Measurements from ENCODE around the gene DPP8. TPM values are rescaled to one million over a fixed set of nuclear protein-coding genes. Genes with fewer than 3 reads are reported as not detected.

Gene DPP8
- total RNA-seq, 1 experiment from 2014 or later, result 25.1 TPM

DNA sequence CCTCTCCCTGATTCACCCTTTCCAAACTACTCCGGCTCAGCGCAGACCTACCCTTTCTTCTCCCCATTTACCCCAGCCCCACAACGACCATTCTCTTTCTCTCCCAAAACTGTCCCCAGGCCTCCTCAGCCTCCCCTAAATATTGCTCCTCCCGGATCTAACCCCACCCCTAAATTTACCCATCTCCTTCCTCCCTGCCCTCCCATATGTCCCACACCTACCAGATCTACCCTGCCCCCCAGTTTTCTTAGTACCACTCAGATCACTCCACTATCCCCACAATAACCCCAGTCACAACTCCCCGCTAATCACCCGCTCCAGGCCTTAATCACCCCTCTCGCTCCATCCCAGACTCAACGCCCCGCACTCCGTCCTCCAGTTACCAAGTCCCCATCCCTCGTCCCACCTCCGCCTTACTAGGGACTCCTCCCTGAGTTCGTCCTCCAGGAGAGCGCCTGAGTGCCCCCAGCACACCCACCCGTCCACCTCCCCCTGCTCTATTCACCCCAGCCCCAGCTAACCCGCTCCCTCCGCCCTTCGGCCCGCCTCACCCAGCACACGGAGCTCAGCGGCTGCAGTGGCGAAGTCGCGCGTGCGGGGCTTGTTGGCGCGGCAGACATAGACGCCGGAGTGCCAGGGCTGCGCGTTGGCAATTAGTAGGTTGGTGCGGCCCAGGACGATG is 121.1 kb downstream of the DPP8 start:
- intact Hi-C loops (cut with micrococcal nuclease; ENCODE audit: unreplicated experiment), result no loop called here
- H3K79me2 ChIP-seq (ENCODE audit: low read depth), result no peaks in the 10 kb centered on the region
- no peak overlapping the region for H2AFZ ChIP-seq
- no peaks in the 10 kb centered on the region for H3K36me3 ChIP-seq (ENCODE audit: low read depth)
- ChIA-PET POLR2A (ENCODE audit: unreplicated experiment) (no interaction called here), CTCF (no interaction called here)
- BruUV-seq (replicated peaks), result no TSS peak
- TF ChIP-seq, protein P1, sequence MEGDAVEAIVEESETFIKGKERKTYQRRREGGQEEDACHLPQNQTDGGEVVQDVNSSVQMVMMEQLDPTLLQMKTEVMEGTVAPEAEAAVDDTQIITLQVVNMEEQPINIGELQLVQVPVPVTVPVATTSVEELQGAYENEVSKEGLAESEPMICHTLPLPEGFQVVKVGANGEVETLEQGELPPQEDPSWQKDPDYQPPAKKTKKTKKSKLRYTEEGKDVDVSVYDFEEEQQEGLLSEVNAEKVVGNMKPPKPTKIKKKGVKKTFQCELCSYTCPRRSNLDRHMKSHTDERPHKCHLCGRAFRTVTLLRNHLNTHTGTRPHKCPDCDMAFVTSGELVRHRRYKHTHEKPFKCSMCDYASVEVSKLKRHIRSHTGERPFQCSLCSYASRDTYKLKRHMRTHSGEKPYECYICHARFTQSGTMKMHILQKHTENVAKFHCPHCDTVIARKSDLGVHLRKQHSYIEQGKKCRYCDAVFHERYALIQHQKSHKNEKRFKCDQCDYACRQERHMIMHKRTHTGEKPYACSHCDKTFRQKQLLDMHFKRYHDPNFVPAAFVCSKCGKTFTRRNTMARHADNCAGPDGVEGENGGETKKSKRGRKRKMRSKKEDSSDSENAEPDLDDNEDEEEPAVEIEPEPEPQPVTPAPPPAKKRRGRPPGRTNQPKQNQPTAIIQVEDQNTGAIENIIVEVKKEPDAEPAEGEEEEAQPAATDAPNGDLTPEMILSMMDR (conservative IDR thresholded peaks at IDR 0.05), result no peak
- TF ChIP-seq EZH2 (IDR thresholded peaks at IDR 0.05; ENCODE audit: low read depth), result no peak
- no peaks in the 10 kb centered on the region for H3K9me2 ChIP-seq (ENCODE audit: insufficient read depth)
- no peaks in the 10 kb centered on the region for H4K20me1 ChIP-seq (ENCODE audit: insufficient read depth)
- no peaks in the 10 kb centered on the region for H3K4me1 ChIP-seq (replicated peaks; ENCODE audit: insufficient read depth)
- DNase-seq, result no peak
- no peaks in the 10 kb centered on the region for H3F3A ChIP-seq (ENCODE audit: insufficient read depth, low read depth)
- H3K27ac ChIP-seq, result no peak overlapping the region
- H3K27me3 ChIP-seq (ENCODE audit: insufficient read depth, low read depth), result peaks cover 14% of the 10 kb centered on the region; the same call in 1 of the 2 replicates
- no peak overlapping the region for H3K4me3 ChIP-seq
- no peaks in the 10 kb centered on the region for H3K9me3 ChIP-seq (ENCODE audit: insufficient read depth, low read depth)
- H3K4me2 ChIP-seq, result no peak overlapping the region

DNA sequence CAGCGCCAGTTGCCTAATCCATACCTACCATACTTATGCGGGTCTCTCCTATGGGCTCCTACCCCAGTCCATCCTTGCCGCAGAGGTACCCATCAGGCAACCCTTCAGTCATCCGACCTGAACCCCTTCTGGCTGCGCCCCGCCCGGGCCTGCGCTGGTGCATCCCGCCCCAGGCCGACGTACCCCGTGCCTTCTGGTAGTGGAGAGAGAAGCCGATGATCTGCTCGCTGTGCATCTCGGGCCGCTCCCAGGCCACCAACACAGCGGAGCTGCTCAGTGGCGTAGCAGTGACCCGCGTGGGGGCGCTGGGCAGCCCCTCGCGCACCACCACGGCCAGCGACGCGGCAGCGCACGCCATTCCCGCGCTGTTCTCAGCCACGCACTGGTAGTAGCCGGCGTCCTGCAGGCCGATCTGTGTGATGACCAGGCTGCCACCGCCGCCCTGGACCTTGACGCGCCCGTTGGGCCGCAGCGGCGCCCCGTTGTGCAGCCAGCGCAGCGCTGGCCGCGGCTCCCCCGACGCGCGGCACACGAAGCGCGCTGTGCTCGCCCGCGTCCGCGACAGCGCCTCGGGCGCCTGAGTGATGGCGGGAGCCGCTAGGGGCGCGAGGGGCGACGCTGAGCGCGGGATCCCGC is 121.8 kb downstream of the DPP8 start:
- Histone ChIP-seq H3K4me3 (no peak overlapping the region), H3K9me3 (ENCODE audit: insufficient read depth, low read depth) (no peaks in the 10 kb centered on the region), H4K20me1 (ENCODE audit: insufficient read depth) (no peaks in the 10 kb centered on the region), H3F3A (ENCODE audit: insufficient read depth, low read depth) (no peaks in the 10 kb centered on the region), H3K36me3 (ENCODE audit: low read depth) (no peaks in the 10 kb centered on the region), H3K4me1 (replicated peaks; ENCODE audit: insufficient read depth) (no peaks in the 10 kb centered on the region), H3K27ac (no peak overlapping the region), H3K4me2 (no peak overlapping the region), H2AFZ (no peak overlapping the region), H3K27me3 (ENCODE audit: insufficient read depth, low read depth) (peaks cover 16% of the 10 kb centered on the region; the same call in 1 of the 2 replicates), H3K79me2 (ENCODE audit: low read depth) (no peaks in the 10 kb centered on the region), H3K9me2 (ENCODE audit: insufficient read depth) (no peaks in the 10 kb centered on the region)
- TF ChIP-seq EZH2 (IDR thresholded peaks at IDR 0.05; ENCODE audit: low read depth), result no peak
- TF ChIP-seq, protein P1 (conservative IDR thresholded peaks at IDR 0.05), result no peak
- intact Hi-C loops (cut with micrococcal nuclease; ENCODE audit: unreplicated experiment), result no loop called here
- CTCF ChIA-PET, result no interaction called here
- no TSS peak for BruUV-seq (replicated peaks)
- no peak for DNase-seq
- POLR2A ChIA-PET (ENCODE audit: unreplicated experiment), result no interaction called here

DNA sequence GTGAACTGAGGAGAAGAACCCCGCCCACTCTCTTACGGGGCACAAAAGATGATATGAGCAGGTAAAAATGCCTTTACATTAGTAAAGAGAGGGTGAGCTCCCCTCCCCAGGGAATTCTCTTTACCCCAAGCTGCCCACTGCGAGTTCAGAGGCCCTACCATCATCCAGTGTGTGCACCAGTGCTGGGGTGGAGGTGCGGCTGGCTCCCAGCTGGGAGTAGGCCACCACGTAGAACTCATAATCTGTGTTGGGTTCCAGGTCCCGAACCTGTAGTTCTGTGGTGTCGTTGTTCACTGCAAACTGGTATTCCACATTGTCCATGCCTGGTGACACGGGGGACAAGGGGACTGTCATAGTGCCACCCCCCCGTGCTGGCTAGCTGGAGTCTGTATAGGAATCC is 122.6 kb downstream of the DPP8 start:
- Histone ChIP-seq H3K79me2 (ENCODE audit: low read depth) (no peaks in the 10 kb centered on the region), H3K4me1 (replicated peaks; ENCODE audit: insufficient read depth) (no peaks in the 10 kb centered on the region), H3K9me2 (ENCODE audit: insufficient read depth) (no peaks in the 10 kb centered on the region), H3K36me3 (ENCODE audit: low read depth) (no peaks in the 10 kb centered on the region), H3F3A (ENCODE audit: insufficient read depth, low read depth) (no peaks in the 10 kb centered on the region), H3K27me3 (ENCODE audit: insufficient read depth, low read depth) (peaks cover 21% of the 10 kb centered on the region), H3K4me3 (no peak overlapping the region), H2AFZ (no peak overlapping the region), H3K27ac (no peak overlapping the region), H4K20me1 (ENCODE audit: insufficient read depth) (no peaks in the 10 kb centered on the region), H3K9me3 (ENCODE audit: insufficient read depth, low read depth) (no peaks in the 10 kb centered on the region), H3K4me2 (no peak overlapping the region)
- CTCF ChIA-PET, result no interaction called here
- BruUV-seq (replicated peaks), result no TSS peak
- no peak for DNase-seq
- TF ChIP-seq, protein P1 (conservative IDR thresholded peaks at IDR 0.05), result no peak
- intact Hi-C loops (cut with micrococcal nuclease; ENCODE audit: unreplicated experiment), result no loop called here
- POLR2A ChIA-PET (ENCODE audit: unreplicated experiment), result no interaction called here

All from PC-9 (cell line).